ENCODE data around the gene DUS2. TPM values are rescaled to one million over a fixed set of nuclear protein-coding genes. Genes with fewer than 3 reads are reported as not detected.

Gene DUS2
- total and polyA plus RNA-seq, 7 donors: 3.4 to 15.1 (median 9.5) TPM

DNA sequence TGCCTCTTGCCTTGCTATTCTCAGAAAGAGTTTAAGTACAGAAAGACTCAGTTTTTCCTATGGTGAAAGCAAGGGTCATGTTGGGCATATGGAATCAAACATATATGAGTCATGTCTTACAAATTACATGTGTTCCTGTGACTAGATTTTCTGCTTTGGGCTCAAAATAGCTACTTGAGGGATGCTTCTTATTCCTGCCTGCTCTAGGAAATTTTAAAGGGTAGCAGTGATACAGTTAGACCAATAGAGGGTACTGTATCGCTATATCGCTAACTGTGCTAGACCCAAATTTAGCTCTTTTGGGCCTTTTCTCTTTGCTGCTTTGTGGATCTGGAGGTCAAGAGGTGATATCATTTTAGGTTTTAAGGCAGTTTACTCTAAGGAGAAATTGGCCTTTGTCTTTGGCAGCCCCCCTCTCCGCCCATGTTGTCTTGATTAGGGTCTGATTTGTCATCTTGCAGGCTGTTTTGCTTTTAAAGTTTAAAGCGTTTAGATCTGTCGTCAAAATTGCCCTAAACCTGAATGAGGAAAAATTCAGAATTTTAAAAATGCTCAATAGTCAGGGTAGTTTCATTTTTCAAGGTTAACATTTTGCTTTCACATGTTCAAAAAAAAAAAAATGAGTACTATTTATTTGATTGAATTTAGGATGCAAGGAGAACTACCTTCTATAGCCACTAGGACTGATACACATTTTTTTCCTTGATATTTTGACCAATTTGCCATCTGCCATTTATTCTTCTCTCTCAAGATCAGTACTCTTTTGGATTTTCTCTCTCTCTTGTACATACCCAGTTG lies 70.9 kb downstream of the DUS2 start:
- Histone ChIP-seq H3K36me3 (ENCODE audit: insufficient read depth in 1 of 2, low read depth in 1 of 2) (peaks cover 0 to 7% of the 10 kb centered on the region in 2 donors), H3K9me3 (no peaks in the 10 kb centered on the region), H3K4me3 (peak overlapping the region; percentile 41), H3K27me3 (ENCODE audit: insufficient read depth in 3 of 3, low read length in 2 of 3) (no peaks in the 10 kb centered on the region), H3K4me1 (peaks cover 84% of the 10 kb centered on the region), H3K27ac (peak overlapping the region; percentile 90)
- TF ChIP-seq, protein P1, sequence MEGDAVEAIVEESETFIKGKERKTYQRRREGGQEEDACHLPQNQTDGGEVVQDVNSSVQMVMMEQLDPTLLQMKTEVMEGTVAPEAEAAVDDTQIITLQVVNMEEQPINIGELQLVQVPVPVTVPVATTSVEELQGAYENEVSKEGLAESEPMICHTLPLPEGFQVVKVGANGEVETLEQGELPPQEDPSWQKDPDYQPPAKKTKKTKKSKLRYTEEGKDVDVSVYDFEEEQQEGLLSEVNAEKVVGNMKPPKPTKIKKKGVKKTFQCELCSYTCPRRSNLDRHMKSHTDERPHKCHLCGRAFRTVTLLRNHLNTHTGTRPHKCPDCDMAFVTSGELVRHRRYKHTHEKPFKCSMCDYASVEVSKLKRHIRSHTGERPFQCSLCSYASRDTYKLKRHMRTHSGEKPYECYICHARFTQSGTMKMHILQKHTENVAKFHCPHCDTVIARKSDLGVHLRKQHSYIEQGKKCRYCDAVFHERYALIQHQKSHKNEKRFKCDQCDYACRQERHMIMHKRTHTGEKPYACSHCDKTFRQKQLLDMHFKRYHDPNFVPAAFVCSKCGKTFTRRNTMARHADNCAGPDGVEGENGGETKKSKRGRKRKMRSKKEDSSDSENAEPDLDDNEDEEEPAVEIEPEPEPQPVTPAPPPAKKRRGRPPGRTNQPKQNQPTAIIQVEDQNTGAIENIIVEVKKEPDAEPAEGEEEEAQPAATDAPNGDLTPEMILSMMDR (IDR thresholded peaks at IDR 0.05): peak; percentile 37
- intact Hi-C loops (cut with DNase I): loop anchor here (2.0 to 5.0 kb wide), 3 partner anchors 23 to 133 kb away; no protein-coding TSS in a partner anchor
- ATAC-seq: peak in 3 of 4 donors; percentile 51 to 69 (median 56)
- no peak for DNase-seq
- WGBS, 3 donors: 63 to 80% (median 66%) methylated on average over 5 of the region's 5 CpGs

DNA sequence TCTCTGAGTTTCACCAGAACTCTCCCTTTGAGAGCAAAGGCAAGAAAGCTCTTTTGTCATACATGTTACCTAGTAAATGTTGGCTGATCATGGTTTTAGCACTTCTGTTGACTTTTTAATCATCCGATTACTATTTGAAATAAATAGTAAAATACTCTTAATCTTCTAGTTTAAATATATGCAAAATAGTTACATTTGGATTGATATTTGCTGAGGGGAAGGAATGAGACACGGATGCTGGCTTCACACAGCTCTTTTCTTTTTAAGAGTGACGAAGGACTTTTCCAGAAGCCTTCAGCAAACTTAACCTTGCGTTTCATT lies 71.5 kb downstream of the DUS2 start:
- Histone ChIP-seq H3K4me1 (peaks cover 79% of the 10 kb centered on the region), H3K9me3 (no peaks in the 10 kb centered on the region), H3K4me3 (peak overlapping the region; percentile 41), H3K27ac (peak overlapping the region; percentile 90), H3K27me3 (ENCODE audit: insufficient read depth in 3 of 3, low read length in 2 of 3) (no peaks in the 10 kb centered on the region), H3K36me3 (ENCODE audit: insufficient read depth in 1 of 2, low read depth in 1 of 2) (peaks cover 0 to 7% of the 10 kb centered on the region in 2 donors)
- TF ChIP-seq, protein P1 (IDR thresholded peaks at IDR 0.05): no peak
- ATAC-seq (no peak), DNase-seq (no peak)
- intact Hi-C loops (cut with DNase I): loop anchor here (2.0 to 5.0 kb wide), 3 partner anchors 22 to 133 kb away; no protein-coding TSS in a partner anchor
- 33 to 63% (median 46%) methylated on average over 4 of the region's 4 CpGs for WGBS, 3 donors

DNA sequence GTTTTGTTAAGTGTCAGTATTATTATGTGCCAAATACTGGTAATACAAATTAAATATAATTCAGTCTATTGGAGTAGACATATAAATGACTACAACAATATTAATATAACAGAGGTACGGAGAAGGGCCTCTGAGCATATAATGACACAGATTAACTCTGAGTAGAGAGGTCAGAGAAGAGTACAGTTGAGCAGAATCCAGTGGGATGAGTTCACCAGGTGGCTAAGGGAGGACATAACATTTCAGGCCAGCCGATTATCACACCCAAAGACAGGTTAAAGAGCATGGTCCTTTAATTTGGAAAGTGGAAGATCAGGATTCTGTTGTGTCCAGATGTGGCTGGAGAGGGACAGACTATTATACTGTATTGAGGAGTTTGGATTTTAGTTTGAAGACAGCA lies 73.4 kb downstream of the DUS2 start:
- Histone ChIP-seq H3K27ac (peak overlapping the region; percentile 90), H3K4me3 (no peak overlapping the region), H3K9me3 (no peaks in the 10 kb centered on the region), H3K27me3 (ENCODE audit: insufficient read depth in 3 of 3, low read length in 2 of 3) (no peaks in the 10 kb centered on the region), H3K36me3 (ENCODE audit: insufficient read depth in 1 of 2, low read depth in 1 of 2) (peaks cover 0 to 7% of the 10 kb centered on the region in 2 donors), H3K4me1 (peaks cover 73% of the 10 kb centered on the region)
- 63 to 82% (median 70%) methylated on average over 2 of the region's 2 CpGs for WGBS, 3 donors
- intact Hi-C loops (cut with DNase I): loop anchor here in 1 of 2 donors (5.0 kb wide), 1 partner anchor 131 kb away; no protein-coding TSS in a partner anchor
- DNase-seq (no peak), ATAC-seq (peak in 2 of 4 donors; percentile 21 to 42)
- TF ChIP-seq, protein P1 (IDR thresholded peaks at IDR 0.05): no peak

DNA sequence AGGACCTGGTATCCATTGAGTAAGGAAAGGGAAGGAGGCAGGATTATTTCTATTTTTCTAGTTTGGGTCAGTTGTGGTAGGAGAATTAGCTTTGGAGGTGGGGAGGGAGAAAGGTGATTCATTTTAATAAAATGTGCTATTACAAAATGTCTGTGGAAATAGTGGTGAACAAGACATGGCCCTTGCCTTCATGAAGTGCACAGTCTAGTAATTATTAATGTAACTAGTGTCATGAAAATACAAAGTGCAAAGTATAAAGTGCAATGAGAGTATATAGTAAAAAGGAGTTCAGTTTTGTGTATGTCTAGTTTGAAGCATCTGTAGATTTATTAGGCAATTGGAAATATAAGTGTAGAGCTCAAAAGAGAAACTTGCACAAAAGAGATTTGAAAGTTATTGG lies 74.0 kb downstream of the DUS2 start:
- Histone ChIP-seq H3K4me3 (no peak overlapping the region), H3K27ac (peak overlapping the region; percentile 90), H3K27me3 (ENCODE audit: insufficient read depth in 3 of 3, low read length in 2 of 3) (no peaks in the 10 kb centered on the region), H3K4me1 (peaks cover 67% of the 10 kb centered on the region), H3K36me3 (ENCODE audit: insufficient read depth in 1 of 2, low read depth in 1 of 2) (peaks cover 0 to 7% of the 10 kb centered on the region in 2 donors), H3K9me3 (no peaks in the 10 kb centered on the region)
- no peak for DNase-seq
- TF ChIP-seq, protein P1 (IDR thresholded peaks at IDR 0.05): no peak
- intact Hi-C loops (cut with DNase I): loop anchor here in 1 of 2 donors (5.0 kb wide), 1 partner anchor 130 kb away; no protein-coding TSS in a partner anchor
- ATAC-seq: peak in 1 of 4 donors; percentile 46

Measured in psoas muscle (tissue), 8 donors.